ENCODE data around the gene OPRM1.

The OPRM1 gene

GRCh38 chr6:154243793-154244750 is 205.0 kb downstream of the OPRM1 start:
- DNase-seq: peak; percentile 13

GRCh38 chr6:154245506-154245905 is 206.5 kb downstream of the OPRM1 start:
- DNase-seq: no peak

GRCh38 chr6:154246723-154247118 is 207.7 kb downstream of the OPRM1 start:
- DNase-seq: no peak

DNA sequence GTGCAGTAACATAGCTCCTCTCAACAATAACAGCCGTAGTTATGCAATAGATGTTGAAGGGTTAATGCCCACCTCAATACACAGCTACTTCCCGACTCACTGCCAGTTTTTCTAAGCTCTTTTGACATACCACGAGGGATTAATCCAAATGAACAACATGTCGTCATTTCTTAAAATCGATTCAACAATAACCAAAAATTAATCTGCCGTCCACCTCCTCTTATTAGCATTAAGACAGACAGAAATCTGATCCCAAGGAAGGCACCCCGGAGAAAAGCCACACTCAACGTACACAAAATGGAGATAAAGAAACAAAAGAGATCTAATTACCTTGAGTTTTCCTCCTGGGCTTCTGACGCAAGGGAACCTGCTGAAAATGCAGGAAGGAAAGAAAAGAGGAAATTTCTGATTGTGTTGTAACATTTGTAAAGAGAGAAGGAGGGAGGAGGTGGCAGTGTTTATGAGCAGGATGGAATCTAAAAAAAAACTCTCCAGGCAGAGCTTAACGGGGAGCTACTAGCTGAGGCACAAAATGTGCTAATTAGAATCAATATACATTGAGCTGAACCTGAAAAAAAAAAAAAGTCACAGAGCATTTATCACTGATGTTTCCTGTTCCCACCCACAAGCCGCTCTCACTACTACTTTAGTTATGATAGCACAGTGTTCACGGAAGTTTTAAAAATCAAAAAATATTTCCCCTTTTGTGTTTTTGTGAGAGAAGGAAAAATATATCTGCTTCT is 208.2 kb downstream of the OPRM1 start:
- DNase-seq: peak; percentile 83

- no peak for DNase-seq
Observed at GRCh38 chr6:154249499-154250298, 210.7 kb downstream of the OPRM1 start.

DNA sequence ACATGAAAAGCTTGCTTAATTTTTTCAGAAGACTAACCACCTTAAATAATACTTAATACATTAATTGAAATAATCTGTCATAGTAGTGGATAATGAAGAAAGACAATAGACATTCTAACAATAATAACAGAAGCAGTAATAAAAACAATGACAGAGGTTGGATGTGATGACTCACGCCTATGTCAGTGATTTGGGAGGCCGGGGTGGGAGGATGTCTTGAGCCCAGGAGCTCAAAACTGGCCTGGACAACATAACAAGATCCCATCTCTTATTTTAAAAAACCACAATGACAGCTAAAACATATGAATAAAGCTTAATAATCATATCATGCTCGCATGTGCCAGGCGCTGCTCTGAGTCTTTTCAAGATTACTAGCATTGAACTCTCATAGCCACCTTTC is 212.1 kb downstream of the OPRM1 start:
- DNase-seq: no peak

GRCh38 chr6:154252678-154253077 is 213.6 kb downstream of the OPRM1 start:
- DNase-seq: no peak

GRCh38 chr6:154257067-154257466 is 218.0 kb downstream of the OPRM1 start:
- no peak for DNase-seq

GRCh38 chr6:154258064-154258757 is 219.2 kb downstream of the OPRM1 start:
- DNase-seq: no peak

GRCh38 chr6:154261688-154262397 is 222.8 kb downstream of the OPRM1 start:
- no peak for DNase-seq

- no peak for DNase-seq
Observed at GRCh38 chr6:154266560-154267099, 227.6 kb downstream of the OPRM1 start.

DNA sequence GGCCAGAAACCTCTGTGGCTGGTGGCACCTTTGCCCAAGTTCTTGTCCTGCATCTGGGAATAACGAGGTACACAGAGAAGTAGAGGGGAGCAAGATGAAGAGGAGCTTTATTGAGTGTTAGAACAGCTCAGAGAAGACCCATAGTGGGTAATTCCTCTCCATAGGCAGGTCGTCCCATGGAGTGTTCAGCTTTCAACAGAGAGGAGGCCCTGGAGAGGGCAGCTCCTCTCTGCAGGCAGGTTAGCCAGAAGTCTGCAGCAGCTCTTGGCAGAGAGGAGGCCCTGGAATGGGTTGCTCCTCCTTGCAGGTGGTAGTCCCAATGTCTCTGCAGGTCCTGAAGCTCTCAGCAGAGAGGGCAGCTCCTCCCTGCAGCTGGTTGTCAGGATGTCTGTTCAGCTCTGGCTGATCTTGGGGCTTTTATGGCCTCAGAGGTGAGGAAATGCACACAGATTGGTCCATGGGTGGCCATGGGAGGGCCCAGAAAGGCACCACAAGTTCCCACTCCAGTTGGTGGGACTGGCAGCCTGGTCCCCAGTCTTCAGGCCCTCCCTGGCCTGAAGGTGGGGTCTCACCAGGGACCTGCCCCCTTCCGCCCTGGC is 228.6 kb downstream of the OPRM1 start:
- DNase-seq: no peak

- no peak for DNase-seq
Observed at GRCh38 chr6:154268486-154268885, 229.4 kb downstream of the OPRM1 start.

- no peak for DNase-seq
Observed at GRCh38 chr6:154274168-154274567, 235.1 kb downstream of the OPRM1 start.

- peak; percentile 65 for DNase-seq
Observed at GRCh38 chr6:154276810-154277628, 238.0 kb downstream of the OPRM1 start.

- DNase-seq: peak; percentile 22
Observed at GRCh38 chr6:154277629-154278017, 238.6 kb downstream of the OPRM1 start.

- no peak for DNase-seq
Observed at GRCh38 chr6:154280521-154280920, 241.5 kb downstream of the OPRM1 start.

DNA sequence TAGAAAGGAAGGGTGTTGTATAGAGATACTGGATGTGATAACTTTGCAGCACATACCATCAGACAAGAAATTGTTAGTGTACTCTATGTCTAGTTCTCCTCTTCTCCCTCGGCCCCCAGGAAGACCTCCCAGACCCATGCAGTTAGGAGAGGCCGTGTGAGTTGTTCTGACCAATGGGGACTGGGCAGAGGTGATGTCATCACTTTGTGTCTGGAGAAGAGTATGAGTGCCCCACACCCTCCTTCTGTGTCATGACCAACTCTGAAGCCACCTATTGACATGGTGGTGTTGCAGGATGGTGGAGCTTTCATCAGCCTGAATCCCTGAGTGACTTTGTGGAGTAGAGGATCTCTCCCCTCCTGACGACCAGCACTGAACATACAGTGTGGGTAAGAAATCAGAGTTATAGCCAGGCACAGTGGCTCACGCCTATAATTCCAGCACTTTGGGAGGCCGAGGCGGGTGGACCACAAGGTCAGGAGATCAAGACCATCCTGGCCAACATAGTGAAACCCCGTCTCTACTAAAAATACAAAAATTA is 245.3 kb downstream of the OPRM1 start:
- no peak for DNase-seq

- no peak for DNase-seq
Observed at GRCh38 chr6:154285826-154286225, 246.8 kb downstream of the OPRM1 start.
